Adrenal gland (tissue), 5 donors: ENCODE data around the gene TEX54.

Experiments used
- POLR2A ChIP-seq, 2 donors: fragments of 450-650 bp; IDR thresholded peaks; one replicate each; pipeline ENCODE4 v1.6.1; 2017; ENCODE audit warnings: antibody characterized with exemption in 2 of 2, mild to moderate bottlenecking in 2 of 2, moderate library complexity in 1 of 2
- TF ChIP-seq, protein P1 (sequence below), 6 experiments: fragments of 450-650 bp in 4 of 6; fragments of 200-600 bp in 2 of 6; sonication (generic) in 1 of 6; IDR thresholded peaks; 1 replicate in 5 of 6; 2 replicates in 1 of 6; pipeline versions ENCODE4 v1.5.1 to v1.8.0; 2016 to 2021; ENCODE audit warnings: antibody characterized with exemption in 6 of 6, mild to moderate bottlenecking in 2 of 6, moderate library complexity in 1 of 6
- donor health status: DM: no; HTN: no; CAD: no.

DNA sequence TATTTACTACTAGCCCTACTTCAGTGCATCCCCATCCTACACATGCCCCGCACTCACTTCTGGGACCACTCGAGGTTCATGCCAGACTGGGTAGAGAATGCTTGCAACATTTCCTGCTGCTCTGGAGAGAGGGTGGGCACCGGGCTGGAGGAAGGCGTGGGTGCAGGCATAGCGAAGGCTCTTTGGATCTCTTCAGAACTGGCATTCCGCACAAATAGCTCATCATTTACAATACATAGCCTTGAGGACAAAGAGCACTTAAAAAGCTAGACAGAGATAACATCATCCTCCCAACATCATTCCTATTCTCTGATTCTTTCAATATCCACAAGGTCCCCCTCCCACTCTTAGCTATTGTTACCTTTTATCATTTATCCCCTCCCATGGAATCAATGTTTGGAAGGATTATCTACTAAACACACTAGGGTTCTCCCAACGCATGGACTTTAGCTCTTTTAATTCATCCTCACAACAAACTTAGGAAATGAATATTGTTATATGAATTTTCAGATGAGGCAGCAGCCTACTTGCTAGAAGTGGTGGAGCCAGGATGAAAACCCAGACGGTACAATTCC lies 38.4 kb downstream of the TEX54 start:
- TF ChIP-seq, protein P1, sequence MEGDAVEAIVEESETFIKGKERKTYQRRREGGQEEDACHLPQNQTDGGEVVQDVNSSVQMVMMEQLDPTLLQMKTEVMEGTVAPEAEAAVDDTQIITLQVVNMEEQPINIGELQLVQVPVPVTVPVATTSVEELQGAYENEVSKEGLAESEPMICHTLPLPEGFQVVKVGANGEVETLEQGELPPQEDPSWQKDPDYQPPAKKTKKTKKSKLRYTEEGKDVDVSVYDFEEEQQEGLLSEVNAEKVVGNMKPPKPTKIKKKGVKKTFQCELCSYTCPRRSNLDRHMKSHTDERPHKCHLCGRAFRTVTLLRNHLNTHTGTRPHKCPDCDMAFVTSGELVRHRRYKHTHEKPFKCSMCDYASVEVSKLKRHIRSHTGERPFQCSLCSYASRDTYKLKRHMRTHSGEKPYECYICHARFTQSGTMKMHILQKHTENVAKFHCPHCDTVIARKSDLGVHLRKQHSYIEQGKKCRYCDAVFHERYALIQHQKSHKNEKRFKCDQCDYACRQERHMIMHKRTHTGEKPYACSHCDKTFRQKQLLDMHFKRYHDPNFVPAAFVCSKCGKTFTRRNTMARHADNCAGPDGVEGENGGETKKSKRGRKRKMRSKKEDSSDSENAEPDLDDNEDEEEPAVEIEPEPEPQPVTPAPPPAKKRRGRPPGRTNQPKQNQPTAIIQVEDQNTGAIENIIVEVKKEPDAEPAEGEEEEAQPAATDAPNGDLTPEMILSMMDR (IDR thresholded peaks at IDR 0.05): no peak
- TF ChIP-seq POLR2A (IDR thresholded peaks at IDR 0.05): no peak
